HG03558 (cell line): Measurements from ENCODE around the gene PCP4L1.
"Not testable (repeated sequence)": the region's sequence is repeated elsewhere in the genome, so short reads cannot be mapped to it uniquely, and the experiment has no call there.

Experiments
- ATAC-seq: cut with Tn5 transposase; IDR thresholded peaks from one replicate; pipeline ENCODE4 v1.9.1; 2021; ENCODE audit warnings: moderate number of reproducible peaks; ENCODE audit not compliant: unreplicated experiment; ENCODE audit errors: extremely low read depth

PCP4L1 gene

GRCh38 chr1:161227196-161227871, 31.2 kb upstream of the PCP4L1 start:
- no peak for ATAC-seq

- ATAC-seq: no peak
These were observed 30.5 kb upstream of the PCP4L1 start for GRCh38 chr1:161228032-161228431.

- ATAC-seq: no peak
These were observed 28.6 kb upstream of the PCP4L1 start for GRCh38 chr1:161229896-161230295.

- no peak for ATAC-seq
These were observed 27.8 kb upstream of the PCP4L1 start for GRCh38 chr1:161230762-161231161.

DNA sequence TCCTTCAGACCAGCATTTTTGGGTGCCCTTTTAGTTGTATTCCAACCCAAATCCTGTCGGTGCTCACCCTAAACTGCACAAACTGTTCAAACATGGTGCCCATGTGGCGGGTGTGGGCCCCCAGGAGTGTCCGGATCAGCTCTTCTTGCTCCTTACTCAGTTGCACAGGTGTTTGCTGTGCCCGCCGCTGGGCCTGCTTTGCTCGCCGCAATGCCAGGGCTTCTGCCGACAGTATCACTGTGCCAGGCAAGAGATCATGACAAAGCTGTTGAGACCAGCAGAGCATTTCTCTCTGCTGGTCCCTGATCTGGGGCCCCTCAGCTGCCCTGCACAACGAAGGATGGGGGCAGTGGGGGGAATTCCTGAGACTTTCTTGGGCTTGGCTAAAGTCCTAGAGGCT, 25.4 kb upstream of the PCP4L1 start:
- ATAC-seq: no peak

DNA sequence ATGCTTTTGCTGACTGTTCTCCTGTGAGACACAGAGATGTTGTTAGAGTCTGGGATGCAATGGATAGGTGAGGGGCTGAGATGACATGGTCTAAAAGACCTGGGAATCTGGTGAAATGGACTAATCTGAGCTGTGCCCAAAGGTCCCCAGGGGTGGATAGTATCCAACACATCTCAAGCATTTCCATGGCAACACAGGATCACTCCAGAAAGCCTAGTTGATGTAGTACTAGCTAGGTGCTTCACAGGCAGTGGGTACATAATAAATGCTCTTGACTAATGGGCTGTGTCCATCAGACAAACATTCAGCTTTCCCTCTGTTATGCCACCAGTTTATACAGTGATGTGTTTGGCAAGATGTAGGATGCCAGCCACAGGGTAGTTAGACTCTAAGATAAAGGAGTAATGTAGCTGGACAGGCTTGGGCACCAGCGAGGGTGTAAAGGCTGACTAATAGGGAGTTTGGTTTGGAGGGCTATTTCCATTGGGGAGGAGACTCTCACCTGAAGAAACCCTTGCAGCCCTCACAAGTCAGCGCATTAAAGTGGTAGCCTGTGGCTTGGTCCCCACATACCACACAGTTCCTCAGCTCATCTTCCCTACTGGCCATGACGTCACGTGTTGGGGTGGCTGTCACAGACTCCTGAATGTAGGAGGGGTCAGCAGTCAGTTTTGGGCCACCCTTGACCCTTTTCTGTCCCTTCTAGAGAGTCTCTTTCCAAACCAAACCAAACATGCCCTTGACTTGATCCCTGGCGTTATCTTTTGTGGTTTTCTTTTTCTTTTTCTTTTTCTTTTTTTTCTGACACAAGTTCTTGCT, 22.4 kb upstream of the PCP4L1 start:
- no peak for ATAC-seq

GRCh38 chr1:161238039-161238473, 20.5 kb upstream of the PCP4L1 start, which contains the start of gene NR1I3:
TSS of gene NR1I3 (minus strand) at chr1:161238203. CDS start at chr1:161236565, 1,638 bp downstream.
- ATAC-seq: no peak

DNA sequence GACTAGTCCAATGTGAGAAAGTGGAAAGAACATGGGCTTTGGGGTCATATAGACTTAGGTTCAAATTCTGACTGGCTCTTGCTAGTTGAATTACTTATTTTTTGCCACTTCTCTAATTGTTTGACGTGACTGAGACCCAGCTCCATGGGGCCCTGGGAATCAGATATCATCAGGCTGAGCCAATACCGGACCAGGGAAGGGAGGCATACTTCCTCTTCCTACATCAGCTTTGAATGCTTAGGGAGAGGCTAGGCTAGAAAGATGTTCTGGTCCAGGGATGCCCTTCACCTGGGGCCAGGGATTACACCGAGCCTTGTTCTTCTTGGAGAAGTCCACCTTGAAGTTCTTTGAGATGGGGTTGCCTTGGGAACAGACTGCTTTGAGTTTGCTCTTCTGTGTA, 16.9 kb upstream of the PCP4L1 start:
- ATAC-seq: no peak

DNA sequence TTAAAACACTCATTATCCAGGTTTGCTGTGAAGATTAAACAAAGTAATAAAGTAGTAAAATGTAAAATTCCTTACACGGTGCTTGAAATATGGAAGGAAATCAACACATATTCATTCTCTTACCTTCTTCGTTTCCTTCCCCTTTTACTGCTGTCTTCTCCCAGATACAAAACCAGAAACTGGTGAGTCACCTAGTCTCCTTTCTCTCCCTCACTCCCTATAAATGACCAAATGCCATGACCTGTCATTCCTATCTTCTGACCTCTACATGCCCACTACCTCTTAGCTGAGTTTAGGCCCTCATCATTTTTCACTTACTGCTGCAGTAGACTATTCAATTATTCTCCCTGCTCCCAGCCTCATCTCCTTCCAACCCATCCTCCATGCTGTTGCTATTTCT, 16.2 kb upstream of the PCP4L1 start:
- no peak for ATAC-seq

DNA sequence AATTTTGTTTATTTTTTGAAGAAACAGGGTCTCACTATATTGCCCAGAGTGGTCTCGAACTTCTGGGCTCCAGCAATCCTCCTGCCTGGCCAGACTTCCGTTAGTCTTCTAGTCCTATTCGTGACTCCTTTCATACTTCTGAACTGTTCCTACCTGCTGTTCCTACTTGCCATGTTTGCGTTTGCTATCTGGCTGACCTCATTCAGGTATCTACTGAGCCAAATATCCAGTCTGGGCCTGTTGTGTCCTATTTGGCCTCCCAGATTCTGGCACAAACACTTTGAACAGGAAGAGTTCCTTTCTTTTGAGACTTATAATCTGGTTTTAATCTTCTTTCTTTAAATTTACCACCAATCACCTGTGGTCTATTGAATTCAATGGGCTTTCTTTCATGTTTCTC, 13.7 kb upstream of the PCP4L1 start:
- ATAC-seq: no peak

GRCh38 chr1:161250100-161250499, 8.4 kb upstream of the PCP4L1 start:
- ATAC-seq: not testable (repeated sequence)

- ATAC-seq: no peak
These were observed 7.7 kb upstream of the PCP4L1 start for GRCh38 chr1:161250829-161251228.

DNA sequence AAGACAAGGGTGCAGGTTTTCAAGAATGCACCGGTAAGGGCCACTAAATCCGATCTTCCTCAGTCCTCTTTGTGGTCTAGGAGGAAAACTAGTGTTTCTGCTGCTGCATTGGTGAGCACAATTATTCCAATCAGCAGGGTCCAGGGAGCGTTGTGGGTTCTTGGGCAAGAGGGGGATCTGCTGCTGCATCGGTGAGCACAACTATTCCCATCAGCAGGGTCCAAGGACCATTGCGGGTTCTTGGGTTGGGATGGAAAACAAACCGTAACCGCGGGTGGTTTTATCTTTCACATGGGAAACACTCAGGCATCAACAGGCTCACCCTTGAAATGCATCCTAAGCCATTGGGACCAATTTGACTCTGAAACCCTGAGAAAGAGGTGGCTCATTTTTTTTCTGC, 7.0 kb upstream of the PCP4L1 start:
- no peak for ATAC-seq

- ATAC-seq: not testable (repeated sequence)
These were observed 3.2 kb upstream of the PCP4L1 start for GRCh38 chr1:161255302-161255701.

- not testable (repeated sequence) for ATAC-seq
These were observed 2.5 kb upstream of the PCP4L1 start for GRCh38 chr1:161255955-161256520.

- not testable (repeated sequence) for ATAC-seq
These were observed 1.4 kb upstream of the PCP4L1 start for GRCh38 chr1:161257109-161257508.

- ATAC-seq: no peak
These were observed 779 bp downstream of the PCP4L1 start for GRCh38 chr1:161259345-161259702.

GRCh38 chr1:161259765-161260164, 1.2 kb downstream of the PCP4L1 start:
- ATAC-seq: no peak

DNA sequence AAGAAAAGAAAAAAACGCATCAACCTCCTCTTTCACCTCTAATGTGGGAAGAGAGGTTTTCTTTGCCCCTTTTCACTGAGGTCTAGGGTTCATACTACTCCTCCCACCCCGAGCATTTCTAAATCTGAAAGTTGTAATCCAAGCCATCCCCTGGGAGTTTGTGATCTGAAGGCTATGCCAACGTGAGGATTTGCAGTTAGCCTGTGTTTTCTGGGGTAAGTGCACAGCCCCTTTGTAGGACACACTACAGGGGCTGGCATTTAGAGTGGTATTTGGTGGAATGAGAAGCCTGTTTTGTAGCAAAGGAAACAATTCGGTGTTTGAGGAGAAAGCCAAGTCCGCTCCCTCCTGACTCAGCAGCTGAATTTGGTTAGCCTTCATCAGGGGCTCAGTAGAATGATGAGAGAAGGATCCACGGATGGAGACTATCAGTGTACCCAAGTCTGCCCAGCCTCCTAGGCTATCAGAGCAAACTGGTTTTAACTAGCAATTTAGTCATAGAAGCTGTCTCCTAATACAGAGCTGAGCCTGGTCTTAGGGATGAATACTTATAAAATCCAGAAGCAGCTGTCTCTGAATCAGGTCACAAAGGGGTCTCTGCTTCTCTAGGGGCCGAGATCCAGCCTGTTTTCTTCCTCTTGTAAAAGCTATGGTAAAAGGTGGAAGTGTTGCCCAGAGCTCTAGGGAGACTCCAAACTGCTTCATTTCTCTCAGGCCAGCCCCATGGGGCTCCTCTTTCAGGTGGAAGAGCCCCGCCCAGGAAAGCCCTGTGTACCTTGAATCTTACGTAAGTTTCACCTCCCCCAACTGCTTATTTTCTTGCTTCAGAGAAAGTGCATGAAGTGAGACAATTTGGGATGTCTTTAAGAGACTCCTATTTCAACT, 2.1 kb downstream of the PCP4L1 start:
- no peak for ATAC-seq
